ENCODE results near the gene QTRT2. TPM values are rescaled to one million over a fixed set of nuclear protein-coding genes. Genes with fewer than 3 reads are reported as not detected.

QTRT2 gene
- total RNA-seq, 1 experiment from 2014 or later, result 47.7 TPM

GRCh38 chr3:114014211-114014610, 42.3 kb upstream of the QTRT2 start:
- Histone ChIP-seq H3K9me2 (ENCODE audit: insufficient read depth) (no peaks in the 10 kb centered on the region), H2AFZ (ENCODE audit: low read depth, low read length, poor library complexity, severe bottlenecking) (no peak overlapping the region), H3K9me3 (ENCODE audit: control insufficient read depth in 1 of 2, insufficient read depth in 1 of 2, low read depth in 1 of 2, low read length in 2 of 2) (no peaks in the 10 kb centered on the region), H3K27me3 (ENCODE audit: insufficient read depth, low read length) (no peaks in the 10 kb centered on the region), H3K4me2 (ENCODE audit: low read length) (no peak overlapping the region), H3K36me3 (ENCODE audit: control insufficient read depth in 1 of 2, insufficient read depth in 2 of 2, low read length in 2 of 2) (no peaks in the 10 kb centered on the region), H3K27ac (ENCODE audit: low read depth, low read length) (no peak overlapping the region), H3K79me2 (ENCODE audit: insufficient read depth, low read length) (no peaks in the 10 kb centered on the region), H3K4me1 (ENCODE audit: control insufficient read depth in 1 of 2, insufficient read depth in 2 of 2, low read length in 2 of 2) (no peaks in the 10 kb centered on the region), H3K9ac (ENCODE audit: low read length) (no peak overlapping the region), H4K20me1 (ENCODE audit: insufficient read depth) (no peaks in the 10 kb centered on the region), H3K4me3 (replicated peaks in 1 of 2; ENCODE audit: low read depth in 1 of 2, low read length in 2 of 2) (no peak overlapping the region)
- ATAC-seq, result no peak
- POLR2A ChIA-PET, result no interaction called here
- no TSS peak for BruUV-seq (replicated peaks)
- RAD21 ChIA-PET (ENCODE audit: low non-redundant PET in 1 of 2, low total read pairs in 2 of 2, uncharacterized antibody in 2 of 2, unreplicated experiment in 2 of 2), result no interaction called here
- no peak for DNase-seq (ENCODE audit: low read depth, low spot score)
- CTCF ChIA-PET, result no interaction called here
- intact Hi-C loops (cut with micrococcal nuclease), result no loop called here
- TF ChIP-seq POLR2A (IDR thresholded peaks at IDR 0.05; ENCODE audit: borderline replicate concordance, extremely low read depth, insufficient read depth, insufficient read length), result no peak
- no peak for TF ChIP-seq SRF (IDR thresholded peaks at IDR 0.05; ENCODE audit: low read depth)

GRCh38 chr3:114019486-114019885, 37.1 kb upstream of the QTRT2 start:
- DNase-seq (ENCODE audit: low read depth, low spot score) (no peak), ATAC-seq (no peak)
- Histone ChIP-seq H2AFZ (ENCODE audit: low read depth, low read length, poor library complexity, severe bottlenecking) (no peak overlapping the region), H3K9ac (ENCODE audit: low read length) (no peak overlapping the region), H4K20me1 (ENCODE audit: insufficient read depth) (no peaks in the 10 kb centered on the region), H3K27ac (ENCODE audit: low read depth, low read length) (no peak overlapping the region), H3K4me1 (ENCODE audit: control insufficient read depth in 1 of 2, insufficient read depth in 2 of 2, low read length in 2 of 2) (no peaks in the 10 kb centered on the region), H3K9me3 (ENCODE audit: control insufficient read depth in 1 of 2, insufficient read depth in 1 of 2, low read depth in 1 of 2, low read length in 2 of 2) (no peaks in the 10 kb centered on the region), H3K36me3 (ENCODE audit: control insufficient read depth in 1 of 2, insufficient read depth in 2 of 2, low read length in 2 of 2) (no peaks in the 10 kb centered on the region), H3K4me3 (replicated peaks in 1 of 2; ENCODE audit: low read depth in 1 of 2, low read length in 2 of 2) (no peak overlapping the region), H3K4me2 (ENCODE audit: low read length) (no peak overlapping the region), H3K79me2 (ENCODE audit: insufficient read depth, low read length) (no peaks in the 10 kb centered on the region), H3K27me3 (ENCODE audit: insufficient read depth, low read length) (no peaks in the 10 kb centered on the region), H3K9me2 (ENCODE audit: insufficient read depth) (no peaks in the 10 kb centered on the region)
- intact Hi-C loops (cut with micrococcal nuclease), result no loop called here
- ChIA-PET POLR2A (no interaction called here), CTCF (no interaction called here), RAD21 (ENCODE audit: low non-redundant PET in 1 of 2, low total read pairs in 2 of 2, uncharacterized antibody in 2 of 2, unreplicated experiment in 2 of 2) (no interaction called here)
- BruUV-seq (replicated peaks), result no TSS peak
- TF ChIP-seq EZH2phosphoT487 (IDR thresholded peaks at IDR 0.05; ENCODE audit: borderline replicate concordance) (no peak), JUND (IDR thresholded peaks at IDR 0.05) (no peak), SIN3A (IDR thresholded peaks at IDR 0.05; ENCODE audit: low read depth) (no peak), CBX3 (IDR thresholded peaks at IDR 0.05; ENCODE audit: low read depth) (no peak), SRF (IDR thresholded peaks at IDR 0.05; ENCODE audit: low read depth) (no peak), EGR1 (IDR thresholded peaks at IDR 0.05; ENCODE audit: low read depth) (no peak), ZNF274 (IDR thresholded peaks at IDR 0.05; ENCODE audit: low read depth, low read length) (no peak), FOSL1 (IDR thresholded peaks at IDR 0.05; ENCODE audit: low read depth) (no peak)
- TF ChIP-seq, protein P1, sequence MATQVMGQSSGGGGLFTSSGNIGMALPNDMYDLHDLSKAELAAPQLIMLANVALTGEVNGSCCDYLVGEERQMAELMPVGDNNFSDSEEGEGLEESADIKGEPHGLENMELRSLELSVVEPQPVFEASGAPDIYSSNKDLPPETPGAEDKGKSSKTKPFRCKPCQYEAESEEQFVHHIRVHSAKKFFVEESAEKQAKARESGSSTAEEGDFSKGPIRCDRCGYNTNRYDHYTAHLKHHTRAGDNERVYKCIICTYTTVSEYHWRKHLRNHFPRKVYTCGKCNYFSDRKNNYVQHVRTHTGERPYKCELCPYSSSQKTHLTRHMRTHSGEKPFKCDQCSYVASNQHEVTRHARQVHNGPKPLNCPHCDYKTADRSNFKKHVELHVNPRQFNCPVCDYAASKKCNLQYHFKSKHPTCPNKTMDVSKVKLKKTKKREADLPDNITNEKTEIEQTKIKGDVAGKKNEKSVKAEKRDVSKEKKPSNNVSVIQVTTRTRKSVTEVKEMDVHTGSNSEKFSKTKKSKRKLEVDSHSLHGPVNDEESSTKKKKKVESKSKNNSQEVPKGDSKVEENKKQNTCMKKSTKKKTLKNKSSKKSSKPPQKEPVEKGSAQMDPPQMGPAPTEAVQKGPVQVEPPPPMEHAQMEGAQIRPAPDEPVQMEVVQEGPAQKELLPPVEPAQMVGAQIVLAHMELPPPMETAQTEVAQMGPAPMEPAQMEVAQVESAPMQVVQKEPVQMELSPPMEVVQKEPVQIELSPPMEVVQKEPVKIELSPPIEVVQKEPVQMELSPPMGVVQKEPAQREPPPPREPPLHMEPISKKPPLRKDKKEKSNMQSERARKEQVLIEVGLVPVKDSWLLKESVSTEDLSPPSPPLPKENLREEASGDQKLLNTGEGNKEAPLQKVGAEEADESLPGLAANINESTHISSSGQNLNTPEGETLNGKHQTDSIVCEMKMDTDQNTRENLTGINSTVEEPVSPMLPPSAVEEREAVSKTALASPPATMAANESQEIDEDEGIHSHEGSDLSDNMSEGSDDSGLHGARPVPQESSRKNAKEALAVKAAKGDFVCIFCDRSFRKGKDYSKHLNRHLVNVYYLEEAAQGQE (IDR thresholded peaks at IDR 0.05; ENCODE audit: low read depth), result no peak
